Stimulated activated CD4-positive, alpha-beta T cell treated with anti-CD3 and anti-CD28 coated beads, Interleukin-4, amount 100 ng/mL, for 4 hours (primary cell): ENCODE results near the gene ELSPBP1.
"Not testable (repeated sequence)": the region's sequence is repeated elsewhere in the genome, so short reads cannot be mapped to it uniquely, and the experiment has no call there.

Source experiments
- DNase-seq, 2 experiments: peaks; one replicate each; pipeline ENCODE4 v3.0.0-alpha.2; 2020

Gene ELSPBP1

GRCh38 chr19:48043675-48044258 lies 49.3 kb downstream of the ELSPBP1 start, which contains the start of gene CABP5:
Gene CABP5 (minus strand): TSS chr19:48044079. CDS start chr19:48043922, 157 bp downstream.
- DNase-seq = no peak

GRCh38 chr19:48044561-48044960 lies 50.1 kb downstream of the ELSPBP1 start:
- DNase-seq = no peak

GRCh38 chr19:48051335-48052033 lies 57.1 kb downstream of the ELSPBP1 start:
- DNase-seq = no peak

- no peak for DNase-seq
These were observed 58.6 kb downstream of the ELSPBP1 start for GRCh38 chr19:48053076-48053475.

GRCh38 chr19:48053856-48054255 lies 59.4 kb downstream of the ELSPBP1 start:
- no peak for DNase-seq

- no peak for DNase-seq
These were observed 64.9 kb downstream of the ELSPBP1 start for GRCh38 chr19:48059331-48059730.

- DNase-seq = no peak
These were observed 65.9 kb downstream of the ELSPBP1 start for GRCh38 chr19:48060381-48060780.

GRCh38 chr19:48061401-48062344 lies 67.2 kb downstream of the ELSPBP1 start:
- DNase-seq = no peak

GRCh38 chr19:48064509-48064908 lies 70.1 kb downstream of the ELSPBP1 start:
- DNase-seq = no peak

GRCh38 chr19:48069435-48069834 lies 75.0 kb downstream of the ELSPBP1 start:
- no peak for DNase-seq

- not testable (repeated sequence) for DNase-seq
These were observed 75.8 kb downstream of the ELSPBP1 start for GRCh38 chr19:48070177-48070769.
